BLaER1 treated with 17β-estradiol and CSF1 and Interleukin-3, amounts not matched to agents 10 nM and 100 nM (cell line): ENCODE measurements around the gene ZC3H8.

Experiments used
- H3K27ac ChIP-seq, 11 experiments: shearing (Covaris generic); formaldehyde crosslinking; 2 replicates each; pipeline ENCODE4 v1.8.1; 2022
- H3K27me3 ChIP-seq, 11 experiments: shearing (Covaris generic); formaldehyde crosslinking; 2 replicates each; pipeline ENCODE4 v1.8.1; 2022
- H3K36me3 ChIP-seq, 11 experiments: shearing (Covaris generic); formaldehyde crosslinking; 2 replicates each; pipeline ENCODE4 v1.8.1; 2022
- H3K4me1 ChIP-seq, 10 experiments: shearing (Covaris generic); formaldehyde crosslinking; 2 replicates each; pipeline ENCODE4 v1.8.1; 2022
- H3K4me2 ChIP-seq, 11 experiments: shearing (Covaris generic); formaldehyde crosslinking; 2 replicates each; pipeline ENCODE4 v1.8.1; 2022
- H3K4me3 ChIP-seq, 10 experiments: shearing (Covaris generic); formaldehyde crosslinking; 2 replicates each; pipeline ENCODE4 v1.8.1; 2022
- H3K9ac ChIP-seq, 11 experiments: shearing (Covaris generic); formaldehyde crosslinking; 2 replicates each; pipeline ENCODE4 v1.8.1; 2022
- H3K9me3 ChIP-seq, 11 experiments: shearing (Covaris generic); formaldehyde crosslinking; replicated peaks in 1 of 11; 2 replicates each; pipeline ENCODE4 v1.8.1; 2022
- H4K20me1 ChIP-seq, 11 experiments: shearing (Covaris generic); formaldehyde crosslinking; 2 replicates each; pipeline ENCODE4 v1.8.1; 2022
- Cebpa-rat ChIP-seq, 11 experiments: shearing (Covaris generic); IDR thresholded peaks; 2 replicates each; pipeline ENCODE4 v1.8.1; 2022

ZC3H8 gene

DNA sequence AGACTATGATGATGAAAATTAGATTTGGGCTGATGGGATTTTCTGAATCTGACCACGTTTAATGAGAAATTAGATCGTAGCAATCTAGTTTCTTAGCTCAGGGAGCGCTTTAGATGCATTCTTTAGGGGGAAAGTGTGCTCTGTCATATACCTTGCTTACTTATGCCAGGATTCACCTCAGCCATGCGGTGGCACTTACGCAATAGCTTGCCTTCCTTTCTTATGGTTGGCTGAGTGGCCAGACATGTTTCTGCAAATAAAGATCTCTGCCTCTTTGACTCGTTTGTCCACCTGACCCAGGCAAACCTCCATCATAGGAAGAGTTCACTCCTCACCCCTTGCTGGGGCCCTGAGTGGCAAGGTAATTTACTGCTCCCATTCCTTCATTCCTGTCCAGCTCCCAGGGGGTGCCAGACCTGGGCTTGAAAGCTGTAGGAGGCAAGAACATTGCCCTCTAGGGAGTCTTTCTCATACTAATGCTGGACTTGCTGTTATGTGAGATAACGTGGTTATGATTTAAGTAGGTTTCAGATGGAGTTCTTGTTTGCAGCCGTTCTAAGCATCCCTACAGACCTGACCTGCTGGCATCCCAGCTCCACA is 59.6 kb downstream of the ZC3H8 start:
- peaks cover 0 to 8% (median 0%) of the 10 kb centered on the region in 10 experiments; a peak in 3 of 20 replicates for H3K4me1 ChIP-seq
- H3K36me3 ChIP-seq = no peaks in the 10 kb centered on the region
- H3K4me2 ChIP-seq = peak overlapping the region in 3 of 11 experiments; percentile 15 to 49 (median 16); a peak in 2 of 22 replicates
- 0 out of 22 replicates have a peak, but pooled peaks cover 0 to 6% (median 0%) of the 10 kb centered on the region in 11 experiments for H3K9me3 ChIP-seq
- H3K27me3 ChIP-seq = no peaks in the 10 kb centered on the region
- H3K9ac ChIP-seq = no peak overlapping the region
- no peak overlapping the region for H3K27ac ChIP-seq
- no peak overlapping the region for H3K4me3 ChIP-seq
- TF ChIP-seq Cebpa-rat (IDR thresholded peaks at IDR 0.05) = peak in 3 of 11 experiments; percentile 17 to 71 (median 67); a peak in 4 of 22 replicates
- no peaks in the 10 kb centered on the region for H4K20me1 ChIP-seq

DNA sequence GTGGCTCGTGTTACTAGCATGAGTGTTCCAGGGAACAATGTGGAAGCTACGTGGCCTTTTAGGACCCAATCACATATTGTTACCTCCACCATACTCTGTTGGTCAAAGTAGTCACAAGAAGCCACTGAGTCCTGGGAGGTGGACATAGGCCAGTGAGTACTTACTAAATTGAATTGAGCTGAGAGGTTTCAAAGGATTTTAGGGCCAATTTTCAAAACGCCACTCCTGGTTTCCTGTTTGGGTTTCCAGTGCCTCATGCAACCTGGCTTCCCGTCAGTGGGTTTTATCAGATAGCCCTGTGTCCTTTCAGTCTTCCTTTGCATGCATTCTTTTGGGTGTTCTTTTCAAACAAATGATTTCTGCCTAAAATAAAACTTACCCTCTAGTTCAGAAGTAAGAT is 60.4 kb downstream of the ZC3H8 start:
- no peak for TF ChIP-seq Cebpa-rat (IDR thresholded peaks at IDR 0.05)
- H3K9me3 ChIP-seq = 0 out of 22 replicates have a peak, but pooled peaks cover 0 to 6% (median 0%) of the 10 kb centered on the region in 11 experiments
- H3K27me3 ChIP-seq = no peaks in the 10 kb centered on the region
- peaks cover 0 to 8% (median 0%) of the 10 kb centered on the region in 10 experiments; a peak in 3 of 20 replicates for H3K4me1 ChIP-seq
- no peaks in the 10 kb centered on the region for H4K20me1 ChIP-seq
- H3K27ac ChIP-seq = no peak overlapping the region
- no peak overlapping the region for H3K9ac ChIP-seq
- no peaks in the 10 kb centered on the region for H3K36me3 ChIP-seq
- H3K4me2 ChIP-seq = no peak overlapping the region
- no peak overlapping the region for H3K4me3 ChIP-seq

DNA sequence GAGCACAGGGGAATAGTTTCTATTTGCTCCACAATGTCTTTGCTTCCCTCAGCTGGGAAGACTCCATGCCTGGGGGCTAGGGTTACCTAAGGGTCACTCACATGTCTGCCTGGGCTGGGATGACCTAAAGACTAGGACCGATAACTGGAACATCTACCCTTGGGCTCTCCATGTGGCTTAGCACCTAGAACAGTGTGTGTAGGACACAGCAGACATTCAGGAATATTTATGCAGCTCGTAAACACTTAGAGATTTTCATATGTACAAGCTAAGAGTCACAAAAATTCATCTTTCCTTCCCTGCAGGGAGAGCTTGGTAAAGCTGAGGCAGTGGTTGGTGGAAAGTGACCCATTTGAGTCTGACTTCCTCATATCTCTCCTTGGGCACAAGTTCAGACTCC is 60.8 kb downstream of the ZC3H8 start:
- Histone ChIP-seq H3K27me3 (no peaks in the 10 kb centered on the region), H3K9ac (no peak overlapping the region), H3K27ac (no peak overlapping the region), H3K36me3 (no peaks in the 10 kb centered on the region), H3K4me1 (peaks cover 0 to 11% (median 0%) of the 10 kb centered on the region in 10 experiments; a peak in 3 of 20 replicates), H3K4me3 (no peak overlapping the region), H3K4me2 (no peak overlapping the region), H4K20me1 (no peaks in the 10 kb centered on the region), H3K9me3 (peaks cover 0 to 6% (median 0%) of the 10 kb centered on the region in 11 experiments; a peak in 1 of 22 replicates)
- no peak for TF ChIP-seq Cebpa-rat (IDR thresholded peaks at IDR 0.05)

DNA sequence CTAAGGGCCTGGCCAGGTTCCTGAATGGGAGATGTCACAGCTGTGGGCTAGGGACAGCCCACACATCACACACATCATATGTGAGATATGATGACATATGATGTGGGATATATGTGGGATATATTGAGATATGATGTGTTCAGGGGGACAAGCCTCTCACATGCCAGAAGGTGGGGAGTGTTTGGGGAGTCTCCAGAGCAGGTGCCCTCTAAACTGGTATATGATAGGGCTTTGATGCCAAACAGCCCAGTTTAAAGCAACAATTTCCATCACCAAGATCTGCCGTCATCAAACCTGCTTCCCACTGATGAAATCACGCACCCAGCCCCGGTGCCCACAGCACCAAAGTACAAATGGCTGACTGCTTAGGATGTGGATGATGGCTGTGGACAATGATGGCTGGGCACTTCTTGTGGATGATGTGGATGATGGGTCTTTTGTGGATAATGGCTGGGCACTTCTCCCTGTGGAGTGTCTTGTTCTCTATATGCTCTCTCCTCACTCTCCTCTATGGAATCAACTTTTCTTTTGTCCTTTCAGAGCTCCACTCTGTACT is 65.8 kb downstream of the ZC3H8 start:
- H3K9me3 ChIP-seq = peaks cover 0 to 11% (median 6%) of the 10 kb centered on the region in 11 experiments; a peak in 5 of 22 replicates
- H3K4me3 ChIP-seq = no peak overlapping the region
- peak overlapping the region in 5 of 11 experiments; percentile 61 to 81 (median 68); a peak in 6 of 22 replicates for H3K4me2 ChIP-seq
- no peaks in the 10 kb centered on the region for H4K20me1 ChIP-seq
- H3K4me1 ChIP-seq = peaks cover 13 to 49% (median 44%) of the 10 kb centered on the region in 10 experiments
- no peak for TF ChIP-seq Cebpa-rat (IDR thresholded peaks at IDR 0.05)
- no peak overlapping the region for H3K27ac ChIP-seq
- H3K9ac ChIP-seq = no peak overlapping the region
- no peaks in the 10 kb centered on the region for H3K36me3 ChIP-seq
- H3K27me3 ChIP-seq = no peaks in the 10 kb centered on the region

DNA sequence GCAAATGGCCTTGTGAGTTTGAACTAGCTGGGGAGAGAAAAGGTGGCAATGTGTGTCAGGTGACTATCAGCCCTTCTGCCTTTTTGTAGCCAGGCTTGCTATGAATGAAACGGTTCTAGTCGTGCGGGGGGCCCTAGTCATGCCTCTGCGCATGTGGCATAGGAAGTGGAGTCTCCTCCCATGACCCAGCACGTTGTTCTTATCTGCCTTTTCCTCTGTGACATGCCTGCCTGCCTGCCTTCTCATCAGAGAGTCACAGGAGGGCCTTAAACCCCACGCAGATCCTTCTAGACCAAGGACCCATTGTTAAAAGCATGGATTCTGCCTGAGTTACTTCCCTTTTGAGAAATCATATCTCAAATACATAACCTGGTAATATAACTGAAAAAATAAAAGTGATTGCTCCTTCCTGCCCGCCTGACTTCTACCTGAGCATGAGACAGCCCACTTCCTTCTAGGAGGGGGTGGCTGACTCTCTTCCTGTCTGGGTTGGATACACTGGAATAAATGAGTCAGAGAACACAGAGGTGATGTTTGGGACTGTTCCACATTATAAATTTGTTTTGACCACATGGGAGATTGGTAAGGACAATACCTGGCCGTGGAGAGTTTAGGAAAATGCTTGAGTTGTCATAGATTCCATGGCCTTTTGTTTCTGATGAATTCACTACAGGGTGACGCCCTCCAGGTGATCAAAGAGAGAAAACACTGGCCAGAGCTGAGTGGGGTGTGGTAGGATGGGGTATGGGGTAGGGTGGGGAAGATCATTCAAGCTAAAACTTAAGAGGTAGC is 66.8 kb downstream of the ZC3H8 start:
- Histone ChIP-seq H3K9ac (no peak overlapping the region), H3K4me3 (no peak overlapping the region), H3K27ac (peak overlapping the region in 5 of 11 experiments; percentile 0 to 40 (median 30); a peak in 6 of 22 replicates), H3K36me3 (no peaks in the 10 kb centered on the region), H3K4me1 (peaks cover 13 to 60% (median 55%) of the 10 kb centered on the region in 10 experiments), H3K4me2 (peak overlapping the region; percentile 39 to 81 (median 62)), H3K27me3 (peaks cover 0 to 10% (median 0%) of the 10 kb centered on the region in 11 experiments; a peak in 9 of 22 replicates), H4K20me1 (no peaks in the 10 kb centered on the region), H3K9me3 (peaks cover 0 to 11% (median 6%) of the 10 kb centered on the region in 11 experiments; a peak in 5 of 22 replicates)
- no peak for TF ChIP-seq Cebpa-rat (IDR thresholded peaks at IDR 0.05)

DNA sequence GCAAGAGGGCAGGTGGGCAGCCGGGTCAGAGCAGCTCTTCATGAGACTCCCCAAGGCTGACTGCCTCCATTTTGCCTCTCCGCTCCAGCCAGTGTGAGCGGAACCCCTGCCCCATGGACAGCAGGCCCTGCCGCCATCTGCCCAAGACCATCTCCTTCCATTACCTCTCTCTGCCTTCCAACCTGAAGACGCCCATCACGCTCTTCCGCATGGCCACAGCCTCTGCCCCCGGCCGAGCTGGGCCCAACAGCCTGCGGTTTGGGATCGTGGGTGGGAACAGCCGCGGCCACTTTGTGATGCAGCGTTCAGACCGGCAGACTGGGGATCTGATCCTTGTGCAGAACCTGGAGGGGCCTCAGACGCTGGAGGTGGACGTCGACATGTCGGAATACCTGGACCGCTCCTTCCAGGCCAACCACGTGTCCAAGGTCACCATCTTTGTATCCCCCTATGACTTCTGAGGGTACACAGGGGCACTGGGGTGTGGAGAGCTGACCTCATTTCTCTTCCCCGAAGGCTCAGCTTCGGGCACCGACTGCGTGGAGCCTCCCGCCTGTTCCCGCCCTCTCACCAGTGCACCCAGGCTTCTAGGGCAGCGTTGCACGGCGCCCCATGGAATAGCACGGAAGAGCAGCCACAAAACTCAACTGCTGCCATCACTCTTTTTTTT is 67.7 kb downstream of the ZC3H8 start:
- Histone ChIP-seq H4K20me1 (no peaks in the 10 kb centered on the region), H3K9ac (no peak overlapping the region), H3K4me2 (peak overlapping the region in 10 of 11 experiments; percentile 39 to 81 (median 63); a peak in 20 of 22 replicates), H3K27ac (peak overlapping the region in 3 of 11 experiments; percentile 29 to 40 (median 30); a peak in 3 of 22 replicates), H3K4me3 (no peak overlapping the region), H3K4me1 (peaks cover 13 to 68% (median 63%) of the 10 kb centered on the region in 10 experiments), H3K9me3 (peaks cover 0 to 11% (median 5%) of the 10 kb centered on the region in 11 experiments; a peak in 5 of 22 replicates), H3K27me3 (peaks cover 2 to 19% (median 6%) of the 10 kb centered on the region in 11 experiments; a peak in 19 of 22 replicates), H3K36me3 (no peaks in the 10 kb centered on the region)
- TF ChIP-seq Cebpa-rat (IDR thresholded peaks at IDR 0.05) = no peak

DNA sequence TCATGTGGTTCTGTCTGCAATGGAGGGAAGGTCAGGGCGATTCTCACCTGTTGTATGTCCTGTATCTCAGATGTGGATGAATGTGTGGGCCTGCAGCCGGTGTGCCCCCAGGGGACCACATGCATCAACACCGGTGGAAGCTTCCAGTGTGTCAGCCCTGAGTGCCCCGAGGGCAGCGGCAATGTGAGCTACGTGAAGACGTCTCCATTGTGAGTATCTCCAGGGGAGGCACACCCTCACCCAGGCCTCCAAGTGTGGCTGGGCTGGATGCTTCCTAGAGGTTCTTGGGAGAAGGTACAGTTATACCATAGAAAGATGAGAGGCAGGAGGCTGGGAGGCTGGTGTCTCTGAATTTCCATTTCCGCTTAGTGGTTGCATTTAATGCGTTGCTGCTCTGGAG is 69.7 kb downstream of the ZC3H8 start:
- H3K4me2 ChIP-seq = peak overlapping the region in 8 of 11 experiments; percentile 54 to 81 (median 63); a peak in 17 of 22 replicates

DNA sequence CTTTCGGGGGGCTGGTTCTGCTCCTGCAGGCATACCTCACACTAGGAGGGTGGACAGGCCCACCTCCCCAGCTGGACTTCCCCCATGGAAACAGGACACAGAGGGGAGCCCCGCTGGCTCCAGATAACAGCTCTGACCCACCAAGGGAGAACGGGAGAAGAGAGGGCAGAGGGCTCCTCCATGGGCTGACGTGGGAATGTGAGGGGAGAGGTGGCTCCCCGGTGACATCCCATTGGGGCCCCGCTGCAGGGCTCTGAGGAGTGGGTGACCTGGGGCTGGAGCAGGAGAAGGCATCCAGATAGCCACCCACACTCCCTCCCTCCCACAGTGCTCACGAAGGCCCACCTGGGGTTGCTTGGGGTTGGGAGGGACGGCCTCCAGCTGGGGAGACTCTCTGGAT is 70.7 kb downstream of the ZC3H8 start:
- Histone ChIP-seq H3K4me1 (peaks cover 13 to 76% (median 71%) of the 10 kb centered on the region in 10 experiments), H4K20me1 (no peaks in the 10 kb centered on the region), H3K9ac (no peak overlapping the region), H3K27me3 (peaks cover 18 to 33% (median 24%) of the 10 kb centered on the region in 11 experiments), H3K36me3 (no peaks in the 10 kb centered on the region), H3K9me3 (peaks cover 19 to 36% (median 29%) of the 10 kb centered on the region in 11 experiments), H3K4me2 (peak overlapping the region in 9 of 11 experiments; percentile 52 to 77 (median 64); a peak in 18 of 22 replicates), H3K4me3 (no peak overlapping the region), H3K27ac (no peak overlapping the region)
- TF ChIP-seq Cebpa-rat (IDR thresholded peaks at IDR 0.05) = no peak

More for the DNA sequence above, 69.7 kb downstream of the ZC3H8 start:
- TF ChIP-seq Cebpa-rat (IDR thresholded peaks at IDR 0.05) = no peak
- Histone ChIP-seq H3K36me3 (no peaks in the 10 kb centered on the region), H3K27me3 (peaks cover 18 to 33% (median 24%) of the 10 kb centered on the region in 11 experiments), H3K9ac (no peak overlapping the region), H3K27ac (no peak overlapping the region), H4K20me1 (no peaks in the 10 kb centered on the region), H3K9me3 (peaks cover 12 to 28% (median 19%) of the 10 kb centered on the region in 11 experiments; a peak in 21 of 22 replicates), H3K4me3 (no peak overlapping the region), H3K4me1 (peaks cover 13 to 77% (median 71%) of the 10 kb centered on the region in 10 experiments)
